GM23248 (cell line): Measurements from ENCODE around the gene RAP2B.

Experiments
- EZH2 ChIP-seq: fragments of 200-600 bp; sonication (generic); IDR thresholded peaks from 2 replicates; pipeline ENCODE4 v1.6.1; 2018; ENCODE audit warnings: antibody characterized with exemption, mild to moderate bottlenecking; ENCODE audit not compliant: insufficient read depth, poor library complexity, severe bottlenecking
- EZH2phosphoT487 ChIP-seq: fragments of 200-600 bp; sonication (generic); IDR thresholded peaks from 2 replicates; pipeline ENCODE4 v1.6.1; 2018; ENCODE audit warnings: antibody characterized with exemption, moderate library complexity, mild to moderate bottlenecking, low read depth; ENCODE audit not compliant: insufficient read depth

DNA sequence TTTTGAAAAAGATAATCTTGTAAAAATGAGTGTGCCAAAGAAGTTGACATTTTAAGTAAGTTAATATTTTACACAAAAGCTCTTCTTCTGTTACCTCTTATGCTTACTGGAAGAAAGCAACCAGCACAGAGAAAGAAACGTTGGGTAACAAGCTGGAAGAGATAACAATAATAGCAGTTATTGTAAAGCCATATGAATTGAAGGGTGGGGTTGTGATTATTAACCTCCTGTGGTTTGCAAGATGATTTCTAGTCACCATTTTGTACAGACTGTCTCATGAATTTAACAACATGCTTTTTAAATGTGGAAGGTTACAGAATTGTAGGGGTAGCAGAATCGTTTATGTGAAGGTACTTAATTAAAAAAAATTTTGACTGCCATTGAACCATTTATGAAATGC, 9.2 kb downstream of the RAP2B start:
- TF ChIP-seq EZH2phosphoT487, result no peak
- TF ChIP-seq EZH2, result no peak
